ENCODE data around the gene C19orf25.
"Not testable (repeated sequence)": the region's sequence is repeated elsewhere in the genome, so short reads cannot be mapped to it uniquely, and the experiment has no call there.

Gene C19orf25

DNA sequence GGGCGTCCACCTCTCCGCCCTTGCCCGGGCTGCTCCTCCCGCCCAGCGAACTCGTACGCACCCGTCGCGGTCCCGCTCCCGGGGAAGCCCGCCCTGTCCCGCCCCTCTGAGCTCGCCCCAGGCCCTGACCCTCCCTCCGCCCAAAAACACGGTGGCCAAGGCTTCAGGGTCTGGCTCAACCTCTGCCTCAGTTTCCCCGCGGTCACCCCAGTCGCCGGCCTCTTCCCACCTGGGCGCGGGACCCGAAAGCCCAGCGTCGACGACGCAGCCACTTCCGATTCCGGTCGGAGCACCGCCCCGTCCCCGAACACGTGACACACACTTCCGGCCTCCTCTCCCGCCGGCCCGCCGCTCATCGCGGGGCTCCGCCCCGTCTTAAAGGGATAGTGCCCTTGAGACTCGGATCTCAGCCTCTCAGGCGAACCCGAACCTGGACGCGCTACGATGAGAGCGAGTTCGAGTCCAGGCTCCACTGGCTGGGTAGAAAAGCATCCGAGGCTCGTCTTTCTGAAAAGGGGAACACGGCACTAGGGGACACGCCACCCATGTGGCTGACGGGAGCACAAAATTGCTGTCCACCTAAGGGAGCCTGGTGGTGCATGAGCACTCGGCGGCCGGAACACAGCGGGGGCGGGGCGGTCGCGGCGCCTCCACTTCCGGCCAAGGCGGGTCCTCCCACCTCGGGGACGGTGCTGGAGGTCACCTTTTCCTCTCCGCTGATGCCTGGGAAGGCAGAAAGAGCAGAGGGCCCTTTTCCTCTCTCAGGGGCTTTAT, at the start of gene C19orf25:
Gene C19orf25, minus strand, starts transcription at position 282 of the 774 bp plus-strand sequence. CDS start 312 bp downstream, outside the sequence.
- DNase-seq: peak; percentile 53 to 97 (median 86)

DNA sequence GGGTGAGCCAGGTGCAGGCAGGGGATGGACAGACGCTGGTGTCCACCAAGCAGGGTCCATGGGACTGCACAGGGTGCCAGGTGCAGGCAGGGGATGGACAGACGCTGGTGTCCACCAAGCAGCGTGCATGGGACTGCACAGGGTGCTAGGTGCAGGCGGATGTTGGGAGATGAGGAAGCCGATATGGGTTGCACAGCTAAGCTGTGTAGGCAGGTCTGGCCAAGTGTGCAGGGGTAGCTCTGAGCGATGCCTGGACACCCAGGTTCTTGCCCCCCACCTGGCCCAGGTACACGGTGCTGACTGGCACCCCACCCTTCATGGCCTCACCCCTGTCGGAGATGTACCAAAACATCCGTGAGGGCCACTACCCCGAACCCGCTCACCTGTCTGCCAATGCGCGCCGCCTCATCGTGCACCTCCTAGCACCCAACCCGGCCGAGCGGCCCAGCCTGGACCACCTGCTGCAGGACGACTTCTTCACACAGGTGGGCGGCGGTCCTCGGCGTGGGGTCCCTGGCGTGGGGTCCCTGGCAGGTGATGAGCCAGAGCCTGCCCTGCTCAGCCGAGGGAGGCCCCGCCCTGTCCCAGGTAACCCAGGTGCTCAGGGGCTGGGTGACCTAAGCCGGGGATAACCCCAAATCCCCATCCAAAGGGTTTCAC, 48.8 kb upstream of the C19orf25 start:
- DNase-seq: no peak

DNA sequence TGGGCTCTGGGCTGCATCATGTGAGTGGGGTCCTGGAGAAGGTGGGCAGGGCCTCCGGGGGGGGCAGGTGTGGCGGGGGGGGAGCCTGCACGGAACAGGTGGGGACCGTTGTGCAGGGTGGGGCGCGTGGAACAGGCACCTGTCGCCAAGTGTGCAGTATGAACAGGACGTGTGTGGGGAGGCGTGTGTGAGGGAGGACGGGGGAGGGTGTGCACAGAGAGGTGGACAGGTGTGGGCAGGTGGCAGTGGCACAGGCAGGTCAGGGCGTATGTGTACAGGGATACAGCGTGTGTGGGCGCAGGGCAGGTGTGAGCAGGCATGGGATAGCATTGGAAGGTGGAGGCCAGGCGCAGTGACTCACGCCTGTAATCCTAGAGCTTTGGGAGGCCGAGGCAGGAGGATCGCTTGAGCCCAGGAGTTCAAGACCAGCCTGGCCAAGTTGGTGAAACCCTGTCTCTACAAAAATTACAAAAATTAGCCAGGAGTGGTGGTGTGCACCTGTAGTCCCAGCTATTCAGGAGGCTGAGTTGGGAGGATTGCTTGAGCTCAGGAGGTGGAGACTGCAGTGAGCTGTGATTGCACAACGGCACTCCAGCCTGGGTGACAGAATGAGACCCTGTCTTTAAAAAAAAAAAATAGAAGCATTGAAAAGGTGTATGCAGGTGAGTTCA, 48.1 kb upstream of the C19orf25 start:
- no peak for DNase-seq

DNA sequence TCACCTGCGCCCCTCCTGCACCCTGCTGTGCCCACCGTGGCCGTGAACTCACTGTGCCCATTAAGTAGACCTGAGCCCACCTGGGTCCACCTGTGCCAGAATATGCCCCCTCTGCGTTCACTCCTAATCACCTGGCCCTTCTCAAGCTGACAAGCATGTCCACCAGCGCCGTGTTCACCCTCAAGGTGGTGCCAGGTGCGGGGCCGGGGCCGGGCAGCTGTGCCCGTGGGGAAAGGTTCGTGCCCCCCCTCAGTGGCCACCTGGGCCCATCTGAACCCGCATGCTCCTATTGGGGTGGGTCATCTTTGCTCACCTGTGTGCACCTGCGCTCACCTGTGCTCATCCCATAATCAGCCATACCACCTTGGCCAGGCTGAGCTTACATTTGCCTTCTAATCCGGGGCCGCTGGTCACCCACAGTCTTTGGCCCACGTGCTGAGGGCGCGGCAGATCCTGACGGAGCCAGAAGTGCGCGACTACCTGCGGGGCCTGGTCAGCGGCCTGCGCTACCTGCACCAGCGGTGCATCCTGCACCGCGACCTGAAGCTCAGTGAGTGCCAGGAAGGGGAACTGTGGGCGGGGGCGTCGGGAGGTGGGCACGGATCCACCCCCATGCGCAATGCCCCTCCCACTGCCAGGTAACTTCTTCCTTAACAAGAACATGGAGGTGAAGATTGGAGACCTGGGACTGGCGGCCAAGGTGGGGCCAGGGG, 47.2 kb upstream of the C19orf25 start:
- DNase-seq: no peak

DNA sequence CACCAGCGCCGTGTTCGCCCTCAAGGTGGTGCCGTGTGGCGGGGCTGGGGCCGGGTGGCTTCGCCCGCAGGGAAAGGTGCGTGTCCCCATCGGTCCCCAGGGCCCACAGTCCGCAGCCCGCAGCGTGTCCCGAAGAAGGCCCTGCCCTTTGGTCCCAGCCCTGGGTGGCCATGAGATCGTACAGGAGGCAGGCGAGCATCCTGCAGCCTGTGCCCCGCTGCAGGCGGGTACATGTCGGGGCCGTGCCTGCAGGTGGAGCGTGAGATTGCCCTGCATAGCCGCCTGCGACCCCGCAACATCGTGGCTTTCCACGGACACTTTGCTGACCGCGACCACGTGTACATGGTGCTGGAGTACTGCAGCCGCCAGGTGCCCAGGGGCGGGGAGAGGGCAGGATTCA, 46.3 kb upstream of the C19orf25 start:
- no peak for DNase-seq

DNA sequence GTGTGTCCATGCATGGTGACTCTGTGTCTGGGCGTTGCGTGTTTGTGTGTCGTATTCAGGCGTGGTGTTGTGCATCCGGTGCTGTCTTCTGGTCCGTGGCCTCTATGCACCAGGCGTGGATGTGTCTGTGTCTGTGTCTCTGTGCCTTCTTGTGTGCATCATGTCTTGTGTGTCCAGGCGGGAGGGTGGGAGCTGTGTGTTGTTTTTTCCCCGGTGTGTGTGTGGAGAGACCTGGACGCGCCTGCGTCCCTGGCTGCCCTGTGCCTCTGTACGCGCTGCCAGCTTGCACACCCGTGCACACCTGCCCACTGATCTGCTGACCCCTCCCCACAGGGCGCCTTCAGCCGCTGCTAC, 45.9 kb upstream of the C19orf25 start:
- no peak for DNase-seq

DNA sequence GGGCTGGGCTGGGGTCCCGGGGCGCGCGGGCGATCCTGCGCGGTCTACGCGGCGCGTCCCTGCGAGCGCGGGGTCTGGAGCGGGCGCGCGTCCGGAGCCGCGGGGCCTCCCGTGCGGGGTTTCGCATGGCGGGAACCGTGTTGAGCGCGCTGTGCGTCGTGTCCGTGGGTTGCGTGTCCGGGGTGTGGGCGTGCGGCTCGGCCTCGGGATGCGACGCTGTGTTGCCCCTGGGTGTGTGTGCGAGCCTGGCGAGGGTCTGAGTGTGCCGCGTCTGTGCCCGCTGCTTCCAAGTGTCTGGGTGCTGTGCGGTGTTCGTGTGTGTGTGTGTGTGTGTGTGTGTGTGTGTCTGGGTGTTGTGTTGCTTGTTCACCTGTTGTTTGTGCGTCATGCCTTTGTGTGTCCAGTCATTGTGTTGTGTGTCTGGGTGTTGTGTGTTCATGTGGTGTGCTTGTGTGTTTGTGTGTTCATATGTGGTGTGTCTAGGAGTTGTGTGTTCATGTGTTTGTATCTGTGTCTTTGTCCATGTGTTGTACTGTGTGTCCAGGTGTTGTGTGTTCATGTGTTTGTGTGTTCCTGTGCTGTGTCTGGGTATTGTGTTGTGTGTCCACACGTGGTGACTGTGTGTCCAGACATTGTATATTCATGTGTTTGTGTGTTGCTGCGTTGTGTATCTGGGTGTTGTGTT, 45.4 kb upstream of the C19orf25 start:
- DNase-seq: peak in 1 of 56 donors; percentile 33

DNA sequence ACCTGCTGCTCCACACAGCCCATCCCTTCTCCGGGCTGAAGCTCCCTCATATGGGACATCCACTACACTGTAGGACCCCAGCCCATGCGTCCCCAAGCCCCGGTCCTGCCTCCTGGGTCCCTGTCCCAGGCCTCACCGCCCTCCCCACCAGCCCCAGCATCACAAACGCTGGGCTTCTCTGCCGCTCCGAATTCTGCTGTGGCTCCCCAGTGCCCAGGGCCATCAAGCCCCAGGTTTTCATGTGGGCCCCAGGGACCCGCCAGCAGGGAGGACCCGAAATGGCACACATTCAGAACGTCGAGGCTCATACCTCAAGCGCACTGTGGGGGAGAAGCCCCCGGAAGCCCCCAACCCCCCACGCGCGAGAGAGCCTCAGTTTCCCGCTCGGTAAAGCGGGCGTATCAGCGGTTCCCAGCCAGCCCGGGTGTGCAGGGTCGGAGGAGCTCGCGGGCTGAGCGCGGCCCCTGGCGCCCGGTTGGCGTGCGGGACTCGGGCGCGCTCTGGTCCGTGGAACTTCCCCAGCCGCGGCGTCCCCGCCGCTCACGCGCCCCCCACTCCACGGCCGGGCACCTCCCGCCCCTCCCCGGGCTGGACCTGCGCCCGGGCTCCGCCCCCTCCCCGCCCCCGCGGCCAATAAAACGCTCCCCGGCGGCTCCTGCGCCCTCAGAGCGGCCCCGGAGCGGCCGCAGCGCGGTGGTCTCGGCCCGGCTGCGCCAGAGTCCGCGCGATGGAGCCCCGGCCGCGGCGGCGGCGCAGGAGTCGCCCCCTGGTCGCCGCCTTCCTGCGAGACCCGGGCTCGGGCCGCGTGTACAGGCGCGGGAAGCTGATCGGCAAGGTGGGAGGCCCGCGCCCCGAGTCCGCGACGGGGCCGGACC, 44.6 kb upstream of the C19orf25 start, which contains the start of gene PLK5:
Gene PLK5, plus strand, starts transcription at position 666 of the 875 bp plus-strand sequence. CDS start 2,920 bp downstream, outside the sequence.
- DNase-seq: peak in 16 of 56 donors; percentile 2 to 63 (median 18)

DNA sequence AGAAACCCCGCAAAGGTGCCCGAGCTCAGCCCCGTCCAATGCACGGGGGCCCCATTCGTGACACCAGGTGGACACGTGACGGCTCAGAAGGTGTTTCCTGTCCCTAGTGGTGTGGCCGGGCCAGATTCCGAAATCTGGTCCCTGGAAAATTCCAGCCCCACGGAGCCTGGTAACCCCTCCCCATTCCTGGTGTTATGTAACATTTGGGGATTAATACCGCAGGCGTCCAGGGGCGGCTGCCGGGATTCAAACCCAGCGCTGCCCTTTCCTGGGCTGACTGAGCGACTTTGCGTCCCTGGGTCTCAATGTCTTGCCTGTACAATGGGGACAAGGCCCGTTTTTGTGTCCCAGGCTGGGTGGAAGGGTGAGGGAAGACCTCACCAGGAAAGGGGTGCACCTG, 43.8 kb upstream of the C19orf25 start:
- no peak for DNase-seq

DNA sequence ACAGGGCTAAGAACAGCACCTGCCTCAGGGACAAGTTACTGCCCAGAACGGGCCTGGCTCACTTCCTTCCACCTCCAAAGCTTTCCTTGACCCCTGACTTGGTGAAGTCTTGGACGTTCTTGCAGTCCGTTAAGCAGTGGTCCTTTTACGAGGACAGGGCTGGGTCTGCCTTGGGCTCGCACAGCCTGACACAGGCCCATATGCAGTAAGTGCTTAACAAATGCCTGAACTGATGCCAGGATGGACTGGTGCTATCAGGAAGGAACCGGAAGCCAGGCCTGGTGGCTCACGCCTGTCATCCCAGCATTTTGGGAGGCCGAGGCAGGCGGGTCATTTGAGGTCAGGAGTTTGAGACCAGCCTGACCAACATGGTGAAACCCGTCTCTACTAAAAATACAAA, 43.0 kb upstream of the C19orf25 start:
- peak in 1 of 56 donors; percentile 28 for DNase-seq

DNA sequence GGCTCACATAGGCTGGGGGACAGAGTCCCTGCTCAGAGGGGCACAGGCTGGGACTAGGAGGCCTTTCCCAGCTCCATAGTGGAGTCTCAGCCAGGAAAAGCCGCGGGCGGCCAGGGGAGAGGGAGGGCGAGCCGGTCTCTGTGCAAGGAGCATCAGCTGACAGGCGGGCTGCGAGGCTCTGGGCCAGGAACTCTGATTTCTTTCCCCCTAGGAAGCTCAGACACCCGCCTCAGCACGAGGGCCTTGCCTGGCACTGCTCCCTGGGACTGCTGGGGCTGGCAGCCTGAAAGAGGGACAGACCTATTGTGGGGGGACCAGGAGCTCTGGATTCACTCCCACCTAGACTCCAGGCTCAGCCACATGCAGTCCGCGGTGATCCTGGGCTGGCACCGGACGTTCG, 42.6 kb upstream of the C19orf25 start:
- peak in 51 of 56 donors; percentile 3 to 85 (median 44) for DNase-seq

DNA sequence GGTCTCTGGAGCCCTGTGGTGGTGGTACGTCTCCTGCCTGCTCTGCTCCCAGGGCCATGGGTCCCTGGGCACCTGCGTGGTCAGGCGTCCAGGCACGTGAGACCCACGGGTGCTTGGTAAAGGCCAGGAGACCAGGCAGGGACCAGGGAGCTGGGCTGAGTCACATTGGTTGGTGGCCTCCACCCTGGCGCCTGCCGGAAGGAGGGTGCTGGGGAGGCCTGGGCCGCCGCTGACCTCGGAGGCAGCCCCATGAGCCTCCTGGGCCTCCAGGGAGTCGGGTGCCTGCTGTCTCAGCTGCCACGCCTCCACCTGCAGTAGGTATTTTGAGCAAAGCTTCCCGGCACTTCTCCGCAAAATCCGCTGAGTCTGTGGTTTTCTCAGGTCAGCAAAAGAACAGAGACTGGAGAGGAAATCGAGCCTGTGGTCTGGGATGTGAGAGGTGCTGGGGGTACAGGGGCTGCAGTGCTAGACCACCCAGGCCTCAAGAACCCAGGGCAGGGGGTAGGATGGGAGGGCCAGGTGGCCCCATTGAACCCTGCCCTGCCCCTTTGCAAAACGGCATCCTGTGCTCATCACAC, 41.3 kb upstream of the C19orf25 start:
- DNase-seq: no peak

DNA sequence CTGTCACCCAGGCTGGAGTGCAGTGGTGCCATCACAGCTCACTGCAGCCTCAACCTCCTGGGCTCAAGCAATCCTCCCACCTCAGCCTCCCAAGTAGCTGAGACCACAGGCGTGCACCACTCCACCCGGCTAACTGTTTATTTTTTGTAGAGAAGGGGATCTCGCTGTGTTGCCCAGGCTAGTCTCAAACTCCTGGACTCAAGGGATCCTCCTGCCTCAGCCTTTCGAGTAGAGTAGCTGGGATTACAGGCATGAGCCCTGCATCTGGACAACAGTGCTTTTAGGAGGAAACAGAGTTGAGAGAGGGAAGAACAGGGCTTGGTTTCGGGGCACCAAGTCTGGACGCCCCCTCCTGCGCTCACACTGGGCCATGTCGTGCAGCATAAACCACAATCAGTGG, 40.8 kb upstream of the C19orf25 start:
- DNase-seq: not testable (repeated sequence)

DNA sequence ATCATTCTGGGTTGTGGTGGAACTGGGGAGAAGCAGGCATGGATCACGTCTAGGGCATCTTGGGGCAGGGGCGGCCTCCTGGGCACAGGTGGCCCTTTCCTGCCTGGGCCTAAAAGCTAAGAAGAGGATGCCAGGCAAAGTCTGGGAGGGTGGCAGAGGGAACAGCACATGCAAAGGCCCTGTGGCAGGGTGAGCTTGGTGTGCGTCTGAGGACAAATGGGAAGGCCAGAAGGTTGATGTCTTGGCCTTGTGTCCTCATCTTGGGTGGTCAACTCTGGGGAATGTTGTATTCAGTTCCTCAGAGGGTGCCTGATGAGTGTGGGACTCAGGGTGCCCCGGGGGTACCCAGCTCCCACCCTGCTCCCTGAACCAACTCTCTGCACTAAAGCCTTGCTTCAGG, 39.5 kb upstream of the C19orf25 start:
- no peak for DNase-seq

DNA sequence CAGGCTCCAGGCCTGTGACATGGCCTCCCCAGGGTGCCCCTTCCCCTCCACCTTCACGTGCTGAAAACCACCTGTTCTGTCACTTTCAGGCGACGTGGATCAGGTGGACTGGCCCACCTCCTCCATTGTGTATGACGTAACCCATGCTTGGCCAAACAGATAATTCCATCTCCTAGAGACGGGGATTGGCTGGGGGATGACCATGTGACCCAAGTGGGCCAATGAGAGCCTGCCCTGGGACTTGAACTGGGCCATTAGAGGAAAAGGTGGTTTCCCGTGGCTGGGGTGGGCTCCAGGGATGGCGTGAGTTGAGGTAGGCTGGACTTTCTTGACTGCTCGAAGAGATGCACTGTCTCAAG, 37.4 kb upstream of the C19orf25 start:
- DNase-seq: no peak

DNA sequence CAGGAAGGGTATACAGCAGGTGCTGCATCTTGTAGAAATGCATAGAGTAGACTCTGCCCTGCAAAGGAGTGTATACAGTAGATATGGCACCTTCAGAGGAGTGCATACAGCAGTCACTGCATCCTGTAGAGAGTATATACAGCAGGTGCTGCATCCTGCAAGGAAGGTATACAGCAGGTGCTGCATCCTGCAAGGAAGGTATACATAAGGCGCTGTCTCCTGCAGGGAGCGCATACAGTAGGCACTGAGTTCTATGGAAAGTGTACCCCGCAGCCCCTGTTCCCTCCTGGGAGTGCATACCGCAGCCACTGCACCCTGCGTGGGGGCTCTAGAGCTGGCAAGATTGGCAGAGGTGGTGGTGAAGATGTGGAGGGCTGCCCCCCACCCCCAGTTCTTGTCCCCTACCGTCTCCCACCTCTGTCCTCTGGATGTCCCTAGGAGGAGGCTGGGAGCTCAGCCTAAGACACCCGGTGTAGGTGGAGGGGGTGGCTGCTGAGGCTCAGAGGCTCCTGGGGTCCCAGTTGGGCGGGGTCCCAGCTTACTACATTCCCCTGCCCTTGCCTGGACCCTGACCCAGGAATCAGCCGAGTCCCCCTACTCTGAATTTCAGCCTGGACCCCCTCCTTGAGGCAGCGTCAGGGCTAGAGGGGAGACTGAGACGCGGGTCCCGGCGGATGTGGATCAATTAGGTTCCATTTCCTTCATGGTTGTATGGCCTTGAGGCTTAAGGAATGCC, 36.1 kb upstream of the C19orf25 start:
- no peak for DNase-seq

DNA sequence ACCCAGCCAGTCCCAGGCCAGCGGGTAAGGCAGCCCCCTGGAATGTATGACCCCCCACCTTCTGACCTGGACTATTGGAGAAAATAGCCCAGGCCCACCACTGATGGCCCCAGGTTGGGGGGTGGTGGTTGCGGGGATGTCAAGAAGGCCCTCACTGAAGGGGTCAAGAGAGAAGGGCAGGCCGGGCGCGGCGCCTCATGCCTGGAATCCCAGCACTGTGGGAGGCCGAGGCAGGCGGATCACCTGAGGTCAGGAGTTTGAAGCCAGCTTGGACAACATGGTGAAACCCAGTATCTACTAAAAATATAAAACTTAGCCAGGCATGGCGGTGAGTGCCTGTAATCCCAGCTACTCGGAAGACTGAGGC, 35.3 kb upstream of the C19orf25 start:
- DNase-seq: no peak

DNA sequence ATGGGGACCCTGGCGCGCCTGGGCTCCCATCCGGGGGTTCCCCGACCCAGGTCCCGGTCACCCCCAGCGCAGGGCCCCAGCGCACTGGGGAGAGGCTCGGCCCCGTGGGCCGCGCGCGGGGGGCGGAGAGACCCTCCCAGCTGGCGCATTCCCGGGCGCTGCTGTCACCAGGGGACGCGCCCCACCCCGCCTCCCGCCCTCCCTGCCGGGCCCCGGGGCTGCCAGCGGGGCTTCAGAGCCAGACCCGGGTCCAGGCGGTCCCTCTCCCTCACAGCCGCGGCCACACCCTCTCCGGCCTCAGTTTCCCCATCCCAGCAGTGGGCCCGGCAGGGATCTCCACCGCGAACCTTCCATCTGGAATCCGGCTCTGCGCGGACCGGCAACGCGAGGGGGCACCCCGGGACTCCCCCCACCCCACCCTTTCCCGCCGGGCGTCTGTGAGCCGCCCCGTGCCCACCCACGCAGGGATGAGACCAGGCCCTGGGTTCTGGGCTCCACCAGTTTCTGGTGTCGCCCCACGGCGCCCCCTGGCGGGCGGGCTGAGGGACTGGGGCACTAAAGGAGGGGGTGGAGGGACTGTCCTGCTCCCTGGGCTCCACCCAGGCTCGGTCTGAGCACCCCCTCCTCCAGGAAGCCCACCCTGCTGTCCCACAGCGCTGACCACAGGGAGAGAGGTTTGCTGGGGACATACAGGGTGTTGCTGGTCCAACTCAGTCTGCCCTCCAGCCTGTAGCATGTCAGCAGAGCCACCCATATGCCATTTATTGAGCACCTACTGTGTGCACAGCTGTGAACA, 34.7 kb upstream of the C19orf25 start:
- peak in 2 of 56 donors; percentile 30 to 34 for DNase-seq
